Neural progenitor cell (in vitro differentiated cells): ENCODE measurements around the gene ARID5B. TPM values are rescaled to one million over a fixed set of nuclear protein-coding genes. Genes with fewer than 3 reads are reported as not detected.

Experiments
- DNase-seq: peaks from one replicate; pipeline ENCODE4 v3.0.0-alpha.2; 2016; ENCODE audit warnings: low spot score
- H2AFZ ChIP-seq: fragments of 200-600 bp; sonication (generic); replicated peaks from 2 replicates; pipeline ENCODE4 v1.6.1; 2016; ENCODE audit warnings: antibody characterized with exemption
- H3F3A ChIP-seq: fragments of 200-600 bp; sonication (generic); 2 replicates; pipeline ENCODE4 v1.6.1; 2016; ENCODE audit warnings: antibody characterized with exemption, low read depth
- H3K27ac ChIP-seq: fragments of 200-600 bp; sonication (generic); 2 replicates; pipeline ENCODE4 v1.5.1; 2016; ENCODE audit warnings: mild to moderate bottlenecking
- H3K27me3 ChIP-seq: fragments of 200-600 bp; sonication (generic); 2 replicates; pipeline ENCODE4 v1.6.1; 2016; ENCODE audit warnings: mild to moderate bottlenecking, moderate library complexity
- H3K36me3 ChIP-seq: fragments of 200-600 bp; sonication (generic); 2 replicates; pipeline ENCODE4 v1.5.1; 2016
- H3K4me1 ChIP-seq: fragments of 200-600 bp; sonication (generic); 2 replicates; pipeline ENCODE4 v1.6.1; 2016; ENCODE audit warnings: mixed run types
- H3K4me2 ChIP-seq: fragments of 200-600 bp; sonication (generic); 2 replicates; pipeline ENCODE4 v1.6.1; 2016
- H3K4me3 ChIP-seq: fragments of 200-600 bp; sonication (generic); 2 replicates; pipeline ENCODE4 v1.5.1; 2016
- H3K79me2 ChIP-seq: fragments of 200-600 bp; sonication (generic); 2 replicates; pipeline ENCODE4 v1.6.1; 2016; ENCODE audit warnings: low read depth
- H3K9ac ChIP-seq: fragments of 200-600 bp; sonication (generic); 2 replicates; pipeline ENCODE4 v1.6.1; 2016
- H3K9me3 ChIP-seq: fragments of 200-600 bp; sonication (generic); 2 replicates; pipeline ENCODE4 v1.5.1; 2016; ENCODE audit warnings: low read depth
- H4K20me1 ChIP-seq: fragments of 200-600 bp; sonication (generic); 2 replicates; pipeline ENCODE4 v1.6.1; 2016; ENCODE audit warnings: low read depth
- H3K27ac Mint-ChIP-seq: 3 replicates; pipeline ENCODE4 v1.8.0; 2021; ENCODE audit warnings: mixed read lengths
- H3K27me3 Mint-ChIP-seq: 2 replicates; pipeline ENCODE4 v1.8.0; 2022; ENCODE audit warnings: low read depth, mild to moderate bottlenecking, inconsistent platforms, moderate library complexity, mixed read lengths; ENCODE audit not compliant: insufficient read depth
- H3K36me3 Mint-ChIP-seq: 3 replicates; pipeline ENCODE4 v1.8.0; 2021; ENCODE audit warnings: mixed read lengths
- H3K4me1 Mint-ChIP-seq: 3 replicates; pipeline ENCODE4 v1.8.0; 2021; ENCODE audit warnings: mixed read lengths
- H3K4me3 Mint-ChIP-seq: 3 replicates; pipeline ENCODE4 v1.8.0; 2021; ENCODE audit warnings: mild to moderate bottlenecking, moderate library complexity, mixed read lengths
- H3K9me3 Mint-ChIP-seq: 3 replicates; pipeline ENCODE4 v1.8.0; 2020; ENCODE audit warnings: mixed read lengths
- EZH2 ChIP-seq: fragments of 200-600 bp; sonication (generic); IDR thresholded peaks from 2 replicates; pipeline ENCODE4 v1.6.1; 2017; ENCODE audit warnings: antibody characterized with exemption, mild to moderate bottlenecking, moderate library complexity
- EZH2phosphoT487 ChIP-seq: fragments of 200-600 bp; sonication (generic); IDR thresholded peaks from 2 replicates; pipeline ENCODE4 v1.6.1; 2017; ENCODE audit warnings: antibody characterized with exemption
- total RNA-seq: library from RNA; depleted of rRNA; stranded (reverse); fragments of >200 nt; gene quantifications from 2 replicates; pipeline ENCODE4 v1.2.3, GENCODE V29; 2015; ENCODE audit warnings: low replicate concordance
- TF ChIP-seq, protein P1 (sequence below): fragments of 200-600 bp; sonication (generic); IDR thresholded peaks from 2 replicates; pipeline ENCODE4 v1.5.1; 2017; ENCODE audit warnings: antibody characterized with exemption, mild to moderate bottlenecking

The ARID5B gene
- total RNA-seq, 1 donor from 2014 or later: 1.5 TPM

DNA sequence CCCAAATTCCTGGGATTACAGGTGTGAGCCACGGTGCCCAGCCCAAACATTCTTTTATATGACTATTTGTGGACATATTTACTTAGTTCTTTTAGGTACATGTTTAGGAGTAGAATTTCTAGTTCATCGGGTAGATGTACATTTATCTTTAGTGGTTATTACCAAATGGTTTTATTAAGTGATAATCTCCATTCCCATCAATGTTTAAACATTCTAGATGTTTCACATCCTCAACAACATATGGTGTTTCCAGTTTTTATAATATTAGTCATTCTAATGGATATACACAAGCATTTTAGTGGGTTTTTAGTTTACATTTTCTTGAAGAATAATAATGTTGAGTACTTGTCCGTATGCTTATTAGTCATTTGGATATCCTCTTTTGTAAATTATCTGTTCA is 235.4 kb downstream of the ARID5B start:
- no peaks in the 10 kb centered on the region for H3K4me1 ChIP-seq
- H3K9me3 ChIP-seq: no peaks in the 10 kb centered on the region
- no peak overlapping the region for H3K27ac ChIP-seq
- H3F3A ChIP-seq: no peaks in the 10 kb centered on the region
- Mint-ChIP-seq H3K27me3 (no peaks in the 10 kb centered on the region), H3K36me3 (no peaks in the 10 kb centered on the region), H3K4me1 (no peaks in the 10 kb centered on the region), H3K27ac (no peak overlapping the region), H3K9me3 (peaks cover 3% of the 10 kb centered on the region), H3K4me3 (no peak overlapping the region)
- H3K79me2 ChIP-seq: no peaks in the 10 kb centered on the region
- H3K4me2 ChIP-seq: no peak overlapping the region
- TF ChIP-seq EZH2phosphoT487: no peak
- TF ChIP-seq, protein P1, sequence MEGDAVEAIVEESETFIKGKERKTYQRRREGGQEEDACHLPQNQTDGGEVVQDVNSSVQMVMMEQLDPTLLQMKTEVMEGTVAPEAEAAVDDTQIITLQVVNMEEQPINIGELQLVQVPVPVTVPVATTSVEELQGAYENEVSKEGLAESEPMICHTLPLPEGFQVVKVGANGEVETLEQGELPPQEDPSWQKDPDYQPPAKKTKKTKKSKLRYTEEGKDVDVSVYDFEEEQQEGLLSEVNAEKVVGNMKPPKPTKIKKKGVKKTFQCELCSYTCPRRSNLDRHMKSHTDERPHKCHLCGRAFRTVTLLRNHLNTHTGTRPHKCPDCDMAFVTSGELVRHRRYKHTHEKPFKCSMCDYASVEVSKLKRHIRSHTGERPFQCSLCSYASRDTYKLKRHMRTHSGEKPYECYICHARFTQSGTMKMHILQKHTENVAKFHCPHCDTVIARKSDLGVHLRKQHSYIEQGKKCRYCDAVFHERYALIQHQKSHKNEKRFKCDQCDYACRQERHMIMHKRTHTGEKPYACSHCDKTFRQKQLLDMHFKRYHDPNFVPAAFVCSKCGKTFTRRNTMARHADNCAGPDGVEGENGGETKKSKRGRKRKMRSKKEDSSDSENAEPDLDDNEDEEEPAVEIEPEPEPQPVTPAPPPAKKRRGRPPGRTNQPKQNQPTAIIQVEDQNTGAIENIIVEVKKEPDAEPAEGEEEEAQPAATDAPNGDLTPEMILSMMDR: no peak
- TF ChIP-seq EZH2: no peak
- no peak overlapping the region for H2AFZ ChIP-seq
- no peaks in the 10 kb centered on the region for H4K20me1 ChIP-seq
- H3K36me3 ChIP-seq: no peaks in the 10 kb centered on the region
- H3K27me3 ChIP-seq: no peaks in the 10 kb centered on the region
- no peak overlapping the region for H3K9ac ChIP-seq
- H3K4me3 ChIP-seq: no peak overlapping the region
- no peak for DNase-seq

Other genes starting within 250 kb of the ARID5B start
- gene CABCOCO1, start 238.8 kb upstream of the ARID5B start, total RNA-seq: 0.28 TPM in 1 of 2 replicates, not detected in the other